ENCODE measurements around the gene CUX1. TPM values are rescaled to one million over a fixed set of nuclear protein-coding genes. Genes with fewer than 3 reads are reported as not detected.

Gene CUX1
- total RNA-seq, 1 experiment from 2014 or later = 64.3 TPM

DNA sequence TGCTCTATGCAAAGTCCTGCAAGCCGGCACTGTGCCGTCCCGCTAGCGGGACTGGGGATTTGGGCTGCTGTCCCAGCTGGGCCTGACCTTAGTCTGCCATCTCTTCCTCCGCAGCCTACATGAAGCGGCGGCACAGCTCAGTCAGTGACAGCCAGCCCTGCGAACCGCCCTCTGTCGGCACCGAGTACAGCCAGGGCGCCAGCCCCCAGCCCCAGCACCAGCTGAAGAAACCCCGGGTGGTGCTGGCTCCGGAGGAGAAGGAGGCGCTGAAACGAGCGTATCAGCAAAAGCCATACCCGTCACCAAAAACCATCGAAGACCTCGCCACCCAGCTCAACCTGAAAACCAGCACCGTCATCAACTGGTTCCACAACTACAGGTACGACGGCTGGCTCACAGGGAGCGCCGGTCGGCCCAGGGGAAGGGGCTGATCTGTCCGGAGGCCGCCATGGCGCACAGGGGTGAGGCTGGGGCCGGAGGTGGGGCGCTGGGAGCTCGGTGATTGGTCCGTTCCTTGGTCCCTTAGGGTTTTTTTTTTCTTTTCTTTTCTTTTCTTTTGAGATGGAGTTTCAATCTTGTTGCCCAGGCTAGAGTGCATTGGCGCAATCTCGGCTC lies 421.9 kb downstream of the CUX1 start (continued):
- TF ChIP-seq NR1H2 (CRISPR knock-in tag; IDR thresholded peaks at IDR 0.05) (no peak), CREM (CRISPR knock-in tag; IDR thresholded peaks at IDR 0.05) (no peak), MYBL2 (CRISPR knock-in tag; IDR thresholded peaks at IDR 0.05) (no peak), FOXJ3 (CRISPR knock-in tag; IDR thresholded peaks at IDR 0.05; ENCODE audit: borderline replicate concordance) (no peak), ZNF138 (CRISPR knock-in tag; conservative IDR thresholded peaks at IDR 0.05) (no peak), MXD4 (CRISPR knock-in tag; IDR thresholded peaks at IDR 0.05; ENCODE audit: borderline replicate concordance) (no peak), PRRX2 (CRISPR knock-in tag; IDR thresholded peaks at IDR 0.05) (no peak)
- TF ChIP-seq, protein P1, sequence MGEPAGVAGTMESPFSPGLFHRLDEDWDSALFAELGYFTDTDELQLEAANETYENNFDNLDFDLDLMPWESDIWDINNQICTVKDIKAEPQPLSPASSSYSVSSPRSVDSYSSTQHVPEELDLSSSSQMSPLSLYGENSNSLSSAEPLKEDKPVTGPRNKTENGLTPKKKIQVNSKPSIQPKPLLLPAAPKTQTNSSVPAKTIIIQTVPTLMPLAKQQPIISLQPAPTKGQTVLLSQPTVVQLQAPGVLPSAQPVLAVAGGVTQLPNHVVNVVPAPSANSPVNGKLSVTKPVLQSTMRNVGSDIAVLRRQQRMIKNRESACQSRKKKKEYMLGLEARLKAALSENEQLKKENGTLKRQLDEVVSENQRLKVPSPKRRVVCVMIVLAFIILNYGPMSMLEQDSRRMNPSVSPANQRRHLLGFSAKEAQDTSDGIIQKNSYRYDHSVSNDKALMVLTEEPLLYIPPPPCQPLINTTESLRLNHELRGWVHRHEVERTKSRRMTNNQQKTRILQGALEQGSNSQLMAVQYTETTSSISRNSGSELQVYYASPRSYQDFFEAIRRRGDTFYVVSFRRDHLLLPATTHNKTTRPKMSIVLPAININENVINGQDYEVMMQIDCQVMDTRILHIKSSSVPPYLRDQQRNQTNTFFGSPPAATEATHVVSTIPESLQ (CRISPR knock-in tag; IDR thresholded peaks at IDR 0.05) = no peak

DNA sequence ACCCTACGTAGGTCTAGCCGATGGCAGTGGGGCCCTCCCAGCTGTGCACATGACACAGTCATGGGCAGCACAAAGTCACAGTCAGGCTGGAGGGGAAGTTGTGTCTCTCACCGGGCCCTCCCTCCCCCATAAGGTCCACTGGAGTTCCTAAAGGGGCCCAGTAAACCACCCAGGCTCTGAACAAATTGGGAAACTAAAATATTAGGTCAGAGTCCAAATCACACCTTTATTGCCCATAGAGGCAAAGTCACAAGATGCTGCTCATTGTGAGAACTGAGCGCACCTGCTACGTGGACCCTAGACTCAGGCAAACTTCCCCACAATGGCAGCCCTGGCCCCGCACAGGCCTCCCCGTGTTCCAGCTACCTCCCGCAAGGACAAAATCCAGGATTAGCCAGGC lies 424.0 kb downstream of the CUX1 start:
- no peak for DNase-seq (ENCODE audit: low spot score)

DNA sequence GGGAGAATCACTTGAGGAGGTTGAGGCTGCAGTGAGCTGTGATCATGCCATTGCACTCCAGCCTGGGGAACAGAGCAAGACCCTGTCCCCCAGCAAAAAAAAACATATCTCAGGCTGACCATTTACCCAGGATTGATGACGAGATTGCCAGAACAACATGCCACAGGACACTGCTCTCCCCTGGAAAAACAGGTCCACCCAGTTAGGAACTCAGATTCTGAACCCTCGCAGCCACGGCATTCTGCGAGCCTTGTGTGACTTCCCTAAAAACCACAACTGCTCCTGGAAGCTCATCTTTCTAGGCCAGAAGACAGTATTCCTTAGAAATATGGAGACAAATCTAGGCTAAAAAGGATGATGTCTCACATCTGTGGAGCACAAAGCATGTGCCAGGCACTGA lies 427.2 kb downstream of the CUX1 start:
- Mint-ChIP-seq H3K9me3 (no peaks in the 10 kb centered on the region), H3K4me1 (no peaks in the 10 kb centered on the region), H3K27ac (no peak overlapping the region), H3K27me3 (ENCODE audit: low read depth) (no peaks in the 10 kb centered on the region), H3K36me3 (peaks cover 15% of the 10 kb centered on the region), H3K4me3 (no peak overlapping the region)
- POLR2A ChIA-PET = no interaction called here
- no peak for DNase-seq (ENCODE audit: low spot score)
- CTCF ChIA-PET = interaction anchor here (0.6 kb wide), 1 partner anchor 669 kb away, joined by 3 read pairs; no protein-coding TSS in a partner anchor
- ATAC-seq = no peak
- TF ChIP-seq ZNF232 (CRISPR knock-in tag; IDR thresholded peaks at IDR 0.05) (no peak), NFATC4 (CRISPR knock-in tag; IDR thresholded peaks at IDR 0.05) (no peak), TEAD1 (CRISPR knock-in tag; IDR thresholded peaks at IDR 0.05) (no peak), TCF7 (CRISPR knock-in tag; IDR thresholded peaks at IDR 0.05; ENCODE audit: low read depth) (no peak), SOX15 (CRISPR knock-in tag; IDR thresholded peaks at IDR 0.05) (no peak), NR3C1 (CRISPR knock-in tag; conservative IDR thresholded peaks at IDR 0.05; ENCODE audit: low read depth) (no peak), SMAD4 (CRISPR knock-in tag; IDR thresholded peaks at IDR 0.05) (no peak)
- TF ChIP-seq, protein P2, sequence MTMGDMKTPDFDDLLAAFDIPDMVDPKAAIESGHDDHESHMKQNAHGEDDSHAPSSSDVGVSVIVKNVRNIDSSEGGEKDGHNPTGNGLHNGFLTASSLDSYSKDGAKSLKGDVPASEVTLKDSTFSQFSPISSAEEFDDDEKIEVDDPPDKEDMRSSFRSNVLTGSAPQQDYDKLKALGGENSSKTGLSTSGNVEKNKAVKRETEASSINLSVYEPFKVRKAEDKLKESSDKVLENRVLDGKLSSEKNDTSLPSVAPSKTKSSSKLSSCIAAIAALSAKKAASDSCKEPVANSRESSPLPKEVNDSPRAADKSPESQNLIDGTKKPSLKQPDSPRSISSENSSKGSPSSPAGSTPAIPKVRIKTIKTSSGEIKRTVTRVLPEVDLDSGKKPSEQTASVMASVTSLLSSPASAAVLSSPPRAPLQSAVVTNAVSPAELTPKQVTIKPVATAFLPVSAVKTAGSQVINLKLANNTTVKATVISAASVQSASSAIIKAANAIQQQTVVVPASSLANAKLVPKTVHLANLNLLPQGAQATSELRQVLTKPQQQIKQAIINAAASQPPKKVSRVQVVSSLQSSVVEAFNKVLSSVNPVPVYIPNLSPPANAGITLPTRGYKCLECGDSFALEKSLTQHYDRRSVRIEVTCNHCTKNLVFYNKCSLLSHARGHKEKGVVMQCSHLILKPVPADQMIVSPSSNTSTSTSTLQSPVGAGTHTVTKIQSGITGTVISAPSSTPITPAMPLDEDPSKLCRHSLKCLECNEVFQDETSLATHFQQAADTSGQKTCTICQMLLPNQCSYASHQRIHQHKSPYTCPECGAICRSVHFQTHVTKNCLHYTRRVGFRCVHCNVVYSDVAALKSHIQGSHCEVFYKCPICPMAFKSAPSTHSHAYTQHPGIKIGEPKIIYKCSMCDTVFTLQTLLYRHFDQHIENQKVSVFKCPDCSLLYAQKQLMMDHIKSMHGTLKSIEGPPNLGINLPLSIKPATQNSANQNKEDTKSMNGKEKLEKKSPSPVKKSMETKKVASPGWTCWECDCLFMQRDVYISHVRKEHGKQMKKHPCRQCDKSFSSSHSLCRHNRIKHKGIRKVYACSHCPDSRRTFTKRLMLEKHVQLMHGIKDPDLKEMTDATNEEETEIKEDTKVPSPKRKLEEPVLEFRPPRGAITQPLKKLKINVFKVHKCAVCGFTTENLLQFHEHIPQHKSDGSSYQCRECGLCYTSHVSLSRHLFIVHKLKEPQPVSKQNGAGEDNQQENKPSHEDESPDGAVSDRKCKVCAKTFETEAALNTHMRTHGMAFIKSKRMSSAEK (CRISPR knock-in tag; IDR thresholded peaks at IDR 0.05; ENCODE audit: borderline replicate concordance) = no peak
- TF ChIP-seq, protein P3, sequence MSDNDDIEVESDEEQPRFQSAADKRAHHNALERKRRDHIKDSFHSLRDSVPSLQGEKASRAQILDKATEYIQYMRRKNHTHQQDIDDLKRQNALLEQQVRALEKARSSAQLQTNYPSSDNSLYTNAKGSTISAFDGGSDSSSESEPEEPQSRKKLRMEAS (CRISPR knock-in tag; IDR thresholded peaks at IDR 0.05) = no peak
- TF ChIP-seq, protein P4, sequence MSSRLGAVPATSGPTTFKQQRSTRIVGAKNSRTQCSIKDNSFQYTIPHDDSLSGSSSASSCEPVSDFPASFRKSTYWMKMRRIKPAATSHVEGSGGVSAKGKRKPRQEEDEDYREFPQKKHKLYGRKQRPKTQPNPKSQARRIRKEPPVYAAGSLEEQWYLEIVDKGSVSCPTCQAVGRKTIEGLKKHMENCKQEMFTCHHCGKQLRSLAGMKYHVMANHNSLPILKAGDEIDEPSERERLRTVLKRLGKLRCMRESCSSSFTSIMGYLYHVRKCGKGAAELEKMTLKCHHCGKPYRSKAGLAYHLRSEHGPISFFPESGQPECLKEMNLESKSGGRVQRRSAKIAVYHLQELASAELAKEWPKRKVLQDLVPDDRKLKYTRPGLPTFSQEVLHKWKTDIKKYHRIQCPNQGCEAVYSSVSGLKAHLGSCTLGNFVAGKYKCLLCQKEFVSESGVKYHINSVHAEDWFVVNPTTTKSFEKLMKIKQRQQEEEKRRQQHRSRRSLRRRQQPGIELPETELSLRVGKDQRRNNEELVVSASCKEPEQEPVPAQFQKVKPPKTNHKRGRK (CRISPR knock-in tag; IDR thresholded peaks at IDR 0.05; ENCODE audit: borderline replicate concordance) = no peak
- TF ChIP-seq, protein P5, sequence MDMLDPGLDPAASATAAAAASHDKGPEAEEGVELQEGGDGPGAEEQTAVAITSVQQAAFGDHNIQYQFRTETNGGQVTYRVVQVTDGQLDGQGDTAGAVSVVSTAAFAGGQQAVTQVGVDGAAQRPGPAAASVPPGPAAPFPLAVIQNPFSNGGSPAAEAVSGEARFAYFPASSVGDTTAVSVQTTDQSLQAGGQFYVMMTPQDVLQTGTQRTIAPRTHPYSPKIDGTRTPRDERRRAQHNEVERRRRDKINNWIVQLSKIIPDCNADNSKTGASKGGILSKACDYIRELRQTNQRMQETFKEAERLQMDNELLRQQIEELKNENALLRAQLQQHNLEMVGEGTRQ (CRISPR knock-in tag; IDR thresholded peaks at IDR 0.05) = no peak

More for the DNA sequence above, 424.0 kb downstream of the CUX1 start:
- no peak for ATAC-seq
- Mint-ChIP-seq H3K27ac (no peak overlapping the region), H3K9me3 (no peaks in the 10 kb centered on the region), H3K36me3 (peaks cover 27% of the 10 kb centered on the region), H3K4me3 (no peak overlapping the region), H3K4me1 (no peaks in the 10 kb centered on the region), H3K27me3 (ENCODE audit: low read depth) (no peaks in the 10 kb centered on the region)
- ChIA-PET POLR2A (no interaction called here), CTCF (no interaction called here)
- TF ChIP-seq GABPB1 (CRISPR knock-in tag; IDR thresholded peaks at IDR 0.05) (no peak), FOXJ3 (CRISPR knock-in tag; IDR thresholded peaks at IDR 0.05; ENCODE audit: borderline replicate concordance) (no peak), ZNF138 (CRISPR knock-in tag; conservative IDR thresholded peaks at IDR 0.05) (no peak), NR2C2 (CRISPR knock-in tag; IDR thresholded peaks at IDR 0.05) (no peak), PRRX2 (CRISPR knock-in tag; IDR thresholded peaks at IDR 0.05) (no peak), IRF2 (CRISPR knock-in tag; IDR thresholded peaks at IDR 0.05; ENCODE audit: borderline replicate concordance, low read depth) (no peak), SMAD4 (CRISPR knock-in tag; IDR thresholded peaks at IDR 0.05) (no peak)
- TF ChIP-seq, protein P6, sequence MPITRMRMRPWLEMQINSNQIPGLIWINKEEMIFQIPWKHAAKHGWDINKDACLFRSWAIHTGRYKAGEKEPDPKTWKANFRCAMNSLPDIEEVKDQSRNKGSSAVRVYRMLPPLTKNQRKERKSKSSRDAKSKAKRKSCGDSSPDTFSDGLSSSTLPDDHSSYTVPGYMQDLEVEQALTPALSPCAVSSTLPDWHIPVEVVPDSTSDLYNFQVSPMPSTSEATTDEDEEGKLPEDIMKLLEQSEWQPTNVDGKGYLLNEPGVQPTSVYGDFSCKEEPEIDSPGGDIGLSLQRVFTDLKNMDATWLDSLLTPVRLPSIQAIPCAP (CRISPR knock-in tag; IDR thresholded peaks at IDR 0.05) = no peak
